SU-DHL-6 (cell line): ENCODE data around the gene SLC23A2.
A peak's percentile ranks its signal among the peaks of the same experiment; 100 is the strongest.

Experiments
- H2AFZ ChIP-seq: fragments of 200-600 bp; sonication (generic); 2 replicates; pipeline ENCODE4 v1.6.1; 2014; ENCODE audit warnings: low read depth, mild to moderate bottlenecking, moderate library complexity, mixed read lengths, antibody characterized with exemption, low read length; ENCODE audit not compliant: severe bottlenecking
- H3F3A ChIP-seq: fragments of 200-600 bp; shearing (Covaris generic); 2 replicates; pipeline ENCODE4 v1.6.0; 2016; ENCODE audit warnings: antibody characterized with exemption, mild to moderate bottlenecking; ENCODE audit not compliant: insufficient read depth
- H3K27ac ChIP-seq: fragments of 200-600 bp; sonication (generic); 2 replicates; pipeline ENCODE4 v1.5.1; 2016; ENCODE audit warnings: low read depth, mild to moderate bottlenecking, low read length, moderate library complexity, mixed read lengths
- H3K27me3 ChIP-seq: fragments of 200-600 bp; sonication (generic), shearing (Covaris generic); 2 replicates; pipeline ENCODE4 v1.6.0; 2014; ENCODE audit warnings: mild to moderate bottlenecking, low read length
- H3K36me3 ChIP-seq: fragments of 200-600 bp; sonication (generic); 2 replicates; pipeline ENCODE4 v1.6.1; 2014; ENCODE audit warnings: mild to moderate bottlenecking, low read length, mixed read lengths
- H3K4me2 ChIP-seq: fragments of 300-600, 200-600 bp; shearing (Covaris generic), sonication (generic); 2 replicates; pipeline ENCODE4 v1.6.0; 2014; ENCODE audit warnings: low read length, low read depth, mild to moderate bottlenecking; ENCODE audit not compliant: poor library complexity, severe bottlenecking
- H3K4me3 ChIP-seq: fragments of 200-600 bp; sonication (generic); 2 replicates; pipeline ENCODE4 v1.5.1; 2014; ENCODE audit warnings: antibody characterized with exemption, low read length, mild to moderate bottlenecking, mixed read lengths; ENCODE audit not compliant: insufficient read depth, poor library complexity, severe bottlenecking
- H3K79me2 ChIP-seq: fragments of 200-600 bp; sonication (generic); 2 replicates; pipeline ENCODE4 v1.6.1; 2014; ENCODE audit warnings: mild to moderate bottlenecking, low read length, moderate library complexity; ENCODE audit not compliant: insufficient read depth
- H3K9ac ChIP-seq: fragments of 200-600 bp; sonication (generic); 2 replicates; pipeline ENCODE4 v1.7.0; 2014; ENCODE audit warnings: mild to moderate bottlenecking, low read length
- H3K9me2 ChIP-seq: fragments of 200-600 bp; sonication (generic); replicated peaks from 2 replicates; pipeline ENCODE4 v1.6.1; 2014; ENCODE audit warnings: low read length; ENCODE audit not compliant: insufficient read depth
- H3K9me3 ChIP-seq: fragments of 200-600 bp; sonication (generic); 2 replicates; pipeline ENCODE4 v1.6.1; 2014; ENCODE audit warnings: low read length, mixed read lengths; ENCODE audit not compliant: insufficient read depth
- H4K20me1 ChIP-seq: fragments of 200-600 bp; sonication (generic); 2 replicates; pipeline ENCODE4 v1.6.1; 2014; ENCODE audit warnings: low read depth, mild to moderate bottlenecking, antibody characterized with exemption, low read length, moderate library complexity, mixed read lengths
- EZH2phosphoT487 ChIP-seq: fragments of 200-600 bp; sonication (generic), shearing (Covaris generic); conservative IDR thresholded peaks from 2 replicates; pipeline ENCODE4 v1.6.1; 2018; ENCODE audit warnings: mild to moderate bottlenecking, antibody characterized with exemption, low read length, moderate library complexity, mixed read lengths
- TF ChIP-seq, protein P1 (sequence below): fragments of 200-600 bp; sonication (generic); IDR thresholded peaks from one replicate; pipeline ENCODE4 v1.5.1; 2017; ENCODE audit warnings: antibody characterized with exemption, mild to moderate bottlenecking, low read length, moderate library complexity; ENCODE audit not compliant: insufficient read depth, poor library complexity, severe bottlenecking

Gene SLC23A2

DNA sequence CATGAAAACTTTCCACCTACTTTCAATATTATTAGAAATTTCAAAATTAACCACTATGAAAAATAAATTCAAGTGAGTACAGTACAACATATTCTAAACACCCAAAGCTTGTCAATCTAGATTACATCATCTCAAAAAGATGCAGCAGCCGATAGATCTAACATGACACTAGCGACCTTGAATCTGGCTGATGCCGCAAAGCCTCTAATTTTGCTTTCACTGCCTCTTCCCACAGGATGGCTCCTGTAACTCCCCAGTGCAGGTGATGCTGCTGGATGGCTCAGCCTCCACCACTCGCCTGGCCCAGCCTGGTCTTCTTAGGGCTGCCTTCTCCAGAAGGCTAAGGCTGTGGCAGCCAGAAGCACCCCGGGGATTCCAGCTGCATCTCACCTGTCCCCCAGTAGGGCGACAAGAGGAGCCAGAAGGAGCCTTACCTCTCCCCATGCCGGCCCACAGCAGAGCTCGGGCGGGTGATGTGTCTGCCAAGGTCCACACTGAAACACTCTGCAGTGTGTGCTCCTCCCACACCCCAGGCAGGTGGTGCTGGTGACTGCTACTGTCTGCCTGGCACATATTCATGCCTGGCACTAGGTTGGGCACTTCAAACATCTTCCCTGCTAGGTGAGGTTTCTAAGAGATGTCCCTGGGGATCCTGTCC lies 82.1 kb downstream of the SLC23A2 start:
- Histone ChIP-seq H3K79me2 (peaks cover 12% of the 10 kb centered on the region; the same call in 1 of the 2 replicates), H3F3A (no peaks in the 10 kb centered on the region; the same call in 1 of the 2 replicates), H3K9me3 (no peaks in the 10 kb centered on the region), H3K4me2 (peak overlapping the region; percentile 37), H3K4me3 (no peak overlapping the region), H4K20me1 (0 out of 2 replicates have a peak, but pooled peaks cover 3% of the 10 kb centered on the region), H3K9ac (no peak overlapping the region), H3K36me3 (no peaks in the 10 kb centered on the region), H3K27me3 (no peaks in the 10 kb centered on the region), H3K27ac (peak overlapping the region; percentile 40), H3K9me2 (no peaks in the 10 kb centered on the region), H2AFZ (no peak overlapping the region)
- no peak for TF ChIP-seq EZH2phosphoT487
- TF ChIP-seq, protein P1, sequence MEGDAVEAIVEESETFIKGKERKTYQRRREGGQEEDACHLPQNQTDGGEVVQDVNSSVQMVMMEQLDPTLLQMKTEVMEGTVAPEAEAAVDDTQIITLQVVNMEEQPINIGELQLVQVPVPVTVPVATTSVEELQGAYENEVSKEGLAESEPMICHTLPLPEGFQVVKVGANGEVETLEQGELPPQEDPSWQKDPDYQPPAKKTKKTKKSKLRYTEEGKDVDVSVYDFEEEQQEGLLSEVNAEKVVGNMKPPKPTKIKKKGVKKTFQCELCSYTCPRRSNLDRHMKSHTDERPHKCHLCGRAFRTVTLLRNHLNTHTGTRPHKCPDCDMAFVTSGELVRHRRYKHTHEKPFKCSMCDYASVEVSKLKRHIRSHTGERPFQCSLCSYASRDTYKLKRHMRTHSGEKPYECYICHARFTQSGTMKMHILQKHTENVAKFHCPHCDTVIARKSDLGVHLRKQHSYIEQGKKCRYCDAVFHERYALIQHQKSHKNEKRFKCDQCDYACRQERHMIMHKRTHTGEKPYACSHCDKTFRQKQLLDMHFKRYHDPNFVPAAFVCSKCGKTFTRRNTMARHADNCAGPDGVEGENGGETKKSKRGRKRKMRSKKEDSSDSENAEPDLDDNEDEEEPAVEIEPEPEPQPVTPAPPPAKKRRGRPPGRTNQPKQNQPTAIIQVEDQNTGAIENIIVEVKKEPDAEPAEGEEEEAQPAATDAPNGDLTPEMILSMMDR, result no peak

DNA sequence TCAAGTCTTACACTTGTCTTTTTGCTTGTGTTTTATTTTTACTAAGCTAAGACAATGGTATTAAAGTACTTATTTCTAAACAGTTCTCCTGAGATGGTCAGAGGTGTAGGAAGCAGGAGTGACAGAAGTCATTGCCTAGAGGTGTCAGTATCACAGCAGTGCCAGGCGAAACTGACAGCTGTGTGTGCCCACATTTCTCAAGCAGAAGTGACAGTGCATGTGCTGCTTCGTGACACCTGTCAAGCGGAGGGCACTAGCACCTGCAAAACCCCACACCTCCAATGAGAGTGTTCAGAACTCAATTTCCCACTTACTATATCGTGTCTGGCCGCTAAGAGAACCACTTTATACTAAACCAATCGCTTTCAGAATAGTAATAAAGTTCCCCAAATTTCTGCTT lies 82.8 kb downstream of the SLC23A2 start:
- no peaks in the 10 kb centered on the region for H3K9me2 ChIP-seq
- TF ChIP-seq EZH2phosphoT487, result no peak
- TF ChIP-seq, protein P1, result no peak
- H2AFZ ChIP-seq, result no peak overlapping the region
- peak overlapping the region; percentile 37 for H3K4me2 ChIP-seq
- H3F3A ChIP-seq, result no peaks in the 10 kb centered on the region; the same call in 1 of the 2 replicates
- no peaks in the 10 kb centered on the region for H3K36me3 ChIP-seq
- H3K4me3 ChIP-seq, result no peak overlapping the region
- no peaks in the 10 kb centered on the region for H3K9me3 ChIP-seq
- no peaks in the 10 kb centered on the region for H3K27me3 ChIP-seq
- H4K20me1 ChIP-seq, result 0 out of 2 replicates have a peak, but pooled peaks cover 3% of the 10 kb centered on the region
- no peak overlapping the region for H3K9ac ChIP-seq
- H3K79me2 ChIP-seq, result peaks cover 12% of the 10 kb centered on the region; the same call in 1 of the 2 replicates
- H3K27ac ChIP-seq, result peak overlapping the region; percentile 40

DNA sequence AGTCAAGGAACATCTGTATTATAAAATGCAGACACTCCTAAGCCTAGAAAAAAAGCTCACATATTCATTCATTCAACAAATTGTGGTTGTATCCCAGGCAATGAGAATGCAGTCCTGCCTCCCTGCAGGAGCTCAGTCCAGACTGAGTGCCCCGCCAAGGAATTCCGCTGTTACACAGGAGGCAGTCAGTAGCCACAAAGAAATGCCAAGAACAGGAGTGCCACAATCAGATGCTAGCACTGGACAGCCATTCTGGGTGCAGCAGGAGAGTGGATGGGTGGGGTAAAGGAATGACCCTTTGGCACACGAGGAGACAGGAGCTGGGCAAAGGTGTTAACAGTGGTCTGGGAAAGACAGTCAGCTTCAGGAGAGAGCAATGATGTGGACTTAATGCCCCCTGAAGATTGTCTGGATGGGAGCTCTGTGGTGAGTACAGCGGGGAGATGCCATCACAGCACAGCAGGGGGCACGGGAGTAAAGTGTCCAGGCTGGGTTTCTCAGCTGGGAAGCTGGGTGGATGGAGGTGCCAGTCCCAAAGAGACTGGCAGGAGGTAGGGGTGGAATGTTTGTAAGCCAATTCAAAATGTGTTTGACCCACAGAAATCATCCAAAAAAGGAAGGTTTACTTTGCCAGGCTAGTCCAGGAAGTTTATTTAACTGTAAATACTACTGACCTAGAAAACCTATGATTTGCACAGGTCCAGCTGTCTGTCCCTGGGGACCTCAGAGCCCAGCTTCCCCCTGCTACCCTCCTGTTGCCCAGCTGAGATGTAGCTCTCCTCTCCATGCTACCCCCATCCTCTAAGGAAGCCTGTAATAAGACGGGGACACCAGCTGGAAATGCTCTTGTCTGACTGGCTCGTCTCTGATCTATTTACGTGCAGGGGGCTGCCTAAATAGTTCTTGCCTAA lies 84.1 kb downstream of the SLC23A2 start:
- Histone ChIP-seq H2AFZ (no peak overlapping the region), H3K9ac (no peak overlapping the region), H3K36me3 (no peaks in the 10 kb centered on the region), H3K27me3 (no peaks in the 10 kb centered on the region), H4K20me1 (0 out of 2 replicates have a peak, but pooled peaks cover 3% of the 10 kb centered on the region), H3K4me3 (no peak overlapping the region), H3K9me3 (no peaks in the 10 kb centered on the region), H3K79me2 (peaks cover 12% of the 10 kb centered on the region; the same call in 1 of the 2 replicates), H3K4me2 (no peak overlapping the region), H3K9me2 (no peaks in the 10 kb centered on the region), H3K27ac (no peak overlapping the region), H3F3A (no peaks in the 10 kb centered on the region; the same call in 1 of the 2 replicates)
- TF ChIP-seq, protein P1, result no peak
- no peak for TF ChIP-seq EZH2phosphoT487
